ENCODE results near the gene NIPAL1.

GRCh38 chr4:48078862-48079655 is 62.5 kb downstream of the NIPAL1 start:
- TF ChIP-seq, protein P1, sequence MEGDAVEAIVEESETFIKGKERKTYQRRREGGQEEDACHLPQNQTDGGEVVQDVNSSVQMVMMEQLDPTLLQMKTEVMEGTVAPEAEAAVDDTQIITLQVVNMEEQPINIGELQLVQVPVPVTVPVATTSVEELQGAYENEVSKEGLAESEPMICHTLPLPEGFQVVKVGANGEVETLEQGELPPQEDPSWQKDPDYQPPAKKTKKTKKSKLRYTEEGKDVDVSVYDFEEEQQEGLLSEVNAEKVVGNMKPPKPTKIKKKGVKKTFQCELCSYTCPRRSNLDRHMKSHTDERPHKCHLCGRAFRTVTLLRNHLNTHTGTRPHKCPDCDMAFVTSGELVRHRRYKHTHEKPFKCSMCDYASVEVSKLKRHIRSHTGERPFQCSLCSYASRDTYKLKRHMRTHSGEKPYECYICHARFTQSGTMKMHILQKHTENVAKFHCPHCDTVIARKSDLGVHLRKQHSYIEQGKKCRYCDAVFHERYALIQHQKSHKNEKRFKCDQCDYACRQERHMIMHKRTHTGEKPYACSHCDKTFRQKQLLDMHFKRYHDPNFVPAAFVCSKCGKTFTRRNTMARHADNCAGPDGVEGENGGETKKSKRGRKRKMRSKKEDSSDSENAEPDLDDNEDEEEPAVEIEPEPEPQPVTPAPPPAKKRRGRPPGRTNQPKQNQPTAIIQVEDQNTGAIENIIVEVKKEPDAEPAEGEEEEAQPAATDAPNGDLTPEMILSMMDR (IDR thresholded peaks at IDR 0.05; ENCODE audit: low read depth, low read length, poor library complexity, severe bottlenecking): no peak
- TF ChIP-seq EZH2phosphoT487 (IDR thresholded peaks at IDR 0.05; ENCODE audit: borderline replicate concordance, low read length): no peak

All from DOHH2 (cell line).